Measurements from ENCODE around the gene SPEM1. TPM values are rescaled to one million over a fixed set of nuclear protein-coding genes. Genes with fewer than 3 reads are reported as not detected.
A peak's percentile ranks its signal among the peaks of the same experiment; 100 is the strongest.

SPEM1 gene
- total and polyA plus RNA-seq, 2 of the 13 experiments (the other 11 are each of a cell fraction or from before 2014, with no cell fraction given), result not detected

GRCh38 chr17:7444682-7445618 is 24.8 kb downstream of the SPEM1 start, which contains the start of gene CHRNB1 (continued):
- TF ChIP-seq AKNA (CRISPR knock-in tag; IDR thresholded peaks at IDR 0.05; ENCODE audit: borderline replicate concordance) (no peak), SRSF1 (optimal IDR thresholded peaks at IDR 0.05; ENCODE audit: low read depth, low read length) (peak; percentile 52), FOXA1 (IDR thresholded peaks at IDR 0.05) (no peak), FOXA1 (CRISPR knock-in tag; IDR thresholded peaks at IDR 0.05) (0 out of 2 replicates have a peak, but pooled peaks have one; percentile 6), BORCS8-MEF2B (CRISPR knock-in tag; IDR thresholded peaks at IDR 0.05) (no peak), ZNF781 (CRISPR knock-in tag; IDR thresholded peaks at IDR 0.05; ENCODE audit: borderline replicate concordance, not compliant biosample characterization) (no peak), ZNF207 (IDR thresholded peaks at IDR 0.05; ENCODE audit: borderline replicate concordance) (no peak), ZNF24 (IDR thresholded peaks at IDR 0.05) (no peak), ZBTB4 (CRISPR knock-in tag; IDR thresholded peaks at IDR 0.05; ENCODE audit: borderline replicate concordance) (peak; percentile 39; the same call in 1 of the 2 replicates), NONO (IDR thresholded peaks at IDR 0.05) (no peak), NONO (CRISPR knock-in tag; conservative IDR thresholded peaks at IDR 0.05) (peak; percentile 78), SATB2 (CRISPR knock-in tag; IDR thresholded peaks at IDR 0.05) (no peak), ZNF256 (CRISPR knock-in tag; conservative IDR thresholded peaks at IDR 0.05) (no peak), SMARCC2 (IDR thresholded peaks at IDR 0.05) (no peak), KAT7 (CRISPR knock-in tag; IDR thresholded peaks at IDR 0.05; ENCODE audit: borderline replicate concordance) (peak; percentile 86; the same call in 1 of the 2 replicates), ZNF563 (CRISPR knock-in tag; IDR thresholded peaks at IDR 0.05) (peak; percentile 63), GFI1 (CRISPR knock-in tag; IDR thresholded peaks at IDR 0.05; ENCODE audit: borderline replicate concordance) (no peak; the same call in 1 of the 2 replicates), ATRX (CRISPR knock-in tag; IDR thresholded peaks at IDR 0.05; ENCODE audit: borderline replicate concordance) (no peak), ZBTB7B (CRISPR knock-in tag; IDR thresholded peaks at IDR 0.05) (peak; percentile 87; the same call in 1 of the 2 replicates), SP4 (CRISPR knock-in tag; IDR thresholded peaks at IDR 0.05) (peak; percentile 84), YY1 (IDR thresholded peaks at IDR 0.05; ENCODE audit: insufficient read depth, insufficient replicate concordance, low read depth, low read length) (no peak)
